CD4-positive, alpha-beta T cell treated with Interleukin-10 for 1 hour (primary cell): ENCODE results near the gene CENPP.

Experiments used
- DNase-seq: peaks from one replicate; pipeline ENCODE4 v3.0.0-alpha.2; 2020

The CENPP gene

GRCh38 chr9:92483627-92484545 is 158.1 kb downstream of the CENPP start:
- DNase-seq: no peak

- DNase-seq: no peak
These were observed 158.8 kb downstream of the CENPP start for GRCh38 chr9:92484563-92484962.

- no peak for DNase-seq
These were observed 160.6 kb downstream of the CENPP start for GRCh38 chr9:92486371-92486770.

GRCh38 chr9:92488681-92489550 is 163.2 kb downstream of the CENPP start:
- no peak for DNase-seq

- DNase-seq: no peak
These were observed 167.1 kb downstream of the CENPP start for GRCh38 chr9:92492781-92493401.

- DNase-seq: no peak
These were observed 168.1 kb downstream of the CENPP start for GRCh38 chr9:92493749-92494387.

- DNase-seq: no peak
These were observed 169.1 kb downstream of the CENPP start for GRCh38 chr9:92494856-92495255.

GRCh38 chr9:92496396-92497176 is 170.8 kb downstream of the CENPP start:
- no peak for DNase-seq

- DNase-seq: no peak
These were observed 173.9 kb downstream of the CENPP start for GRCh38 chr9:92499701-92500100.

- DNase-seq: no peak
These were observed 175.0 kb downstream of the CENPP start for GRCh38 chr9:92500725-92501124.

- no peak for DNase-seq
These were observed 176.1 kb downstream of the CENPP start for GRCh38 chr9:92501671-92502393.

- no peak for DNase-seq
These were observed 177.4 kb downstream of the CENPP start for GRCh38 chr9:92503156-92503555.

- DNase-seq: no peak
These were observed 179.1 kb downstream of the CENPP start for GRCh38 chr9:92504881-92505280.

- no peak for DNase-seq
These were observed 180.6 kb downstream of the CENPP start for GRCh38 chr9:92506184-92506857.

GRCh38 chr9:92507005-92507404 is 181.3 kb downstream of the CENPP start:
- DNase-seq: no peak

- no peak for DNase-seq
These were observed 181.7 kb downstream of the CENPP start for GRCh38 chr9:92507496-92507895.

GRCh38 chr9:92508018-92508820 is 182.5 kb downstream of the CENPP start:
- DNase-seq: no peak

- DNase-seq: no peak
These were observed 183.3 kb downstream of the CENPP start for GRCh38 chr9:92509050-92509449.

GRCh38 chr9:92510747-92511146 is 185.0 kb downstream of the CENPP start:
- DNase-seq: no peak

- no peak for DNase-seq
These were observed 186.9 kb downstream of the CENPP start for GRCh38 chr9:92512622-92513021.
